Measurements from ENCODE around the gene C3orf49.

The C3orf49 gene

DNA sequence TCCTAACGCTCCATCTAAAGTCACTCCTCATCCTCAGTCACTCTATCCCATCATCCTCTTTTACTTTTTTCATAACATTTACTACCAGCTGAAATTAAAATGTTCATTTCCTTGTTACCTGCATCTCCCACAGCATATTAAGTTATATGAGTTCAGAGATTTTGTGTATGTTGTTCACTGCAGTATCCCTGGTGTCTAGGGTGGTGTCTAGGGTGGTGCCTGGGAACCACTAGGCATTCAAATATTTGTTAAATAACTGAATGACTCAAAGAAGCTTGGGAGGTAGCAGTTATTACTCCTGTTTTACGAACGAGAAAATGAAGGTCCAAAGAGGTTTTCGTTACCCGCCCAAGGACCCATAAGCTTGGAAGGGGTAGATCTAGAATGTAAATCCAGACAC, 1.9 kb upstream of the C3orf49 start:
- H3K27ac ChIP-seq (ENCODE audit: low read depth, low read length): no peak overlapping the region
- no peak overlapping the region for H3K9ac ChIP-seq (ENCODE audit: low read length)
- H3K4me1 ChIP-seq (ENCODE audit: control insufficient read depth, insufficient read depth, low read length): no peaks in the 10 kb centered on the region

DNA sequence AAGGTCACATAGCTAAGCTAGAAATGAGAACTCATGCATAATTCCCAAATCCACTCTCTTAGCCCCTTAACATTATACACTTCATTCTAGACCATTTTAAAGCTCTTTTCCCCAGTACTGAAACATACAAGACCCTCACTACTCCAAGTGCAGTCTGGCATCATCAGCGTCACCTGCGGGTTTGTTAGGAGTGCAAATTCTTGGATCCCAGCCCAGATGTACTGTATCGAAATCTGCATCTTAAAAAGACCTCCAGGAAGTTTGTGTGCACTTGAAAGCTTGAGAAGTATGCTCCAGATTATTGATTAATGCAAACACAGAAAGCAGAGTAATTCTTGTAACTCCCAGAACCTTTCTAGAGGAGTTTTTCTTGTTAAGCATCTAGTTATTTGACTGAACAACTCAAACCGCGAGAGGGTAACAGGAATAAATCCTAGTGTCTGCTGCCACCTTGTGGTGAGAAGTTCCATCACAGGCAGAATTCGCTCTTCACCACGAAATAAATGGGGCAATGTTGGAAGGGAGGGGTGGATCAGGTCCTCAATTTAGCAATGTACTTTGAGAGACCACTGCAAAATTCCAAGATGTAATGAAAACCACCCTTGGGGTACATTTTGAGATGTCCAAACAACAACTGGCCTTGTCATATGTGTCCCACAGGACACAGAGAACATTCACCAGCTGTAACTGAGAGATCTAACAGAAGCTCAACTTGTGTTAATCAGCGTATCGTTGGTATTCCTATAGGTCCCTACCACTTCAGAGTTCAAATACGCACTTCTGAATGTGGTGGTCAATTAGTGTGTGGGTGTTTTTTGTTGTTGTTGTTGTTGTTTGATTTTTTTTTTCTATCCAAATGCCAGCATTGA, 583 bp upstream of the C3orf49 start:
- Histone ChIP-seq H3K27me3 (ENCODE audit: control insufficient read depth, insufficient read depth, low read length) (no peaks in the 10 kb centered on the region), H3K4me1 (ENCODE audit: control insufficient read depth, insufficient read depth, low read length) (no peaks in the 10 kb centered on the region), H3K4me3 (ENCODE audit: low read length) (no peak overlapping the region), H3K9ac (ENCODE audit: low read length) (no peak overlapping the region), H3K36me3 (ENCODE audit: control insufficient read depth, insufficient read depth, low read length) (no peaks in the 10 kb centered on the region), H3K27ac (ENCODE audit: low read depth, low read length) (no peak overlapping the region)

More for the DNA sequence above, 1.9 kb upstream of the C3orf49 start:
- no peaks in the 10 kb centered on the region for H3K27me3 ChIP-seq (ENCODE audit: control insufficient read depth, insufficient read depth, low read length)
- H3K4me3 ChIP-seq (ENCODE audit: low read length): no peak overlapping the region
- no peaks in the 10 kb centered on the region for H3K36me3 ChIP-seq (ENCODE audit: control insufficient read depth, insufficient read depth, low read length)

- no peaks in the 10 kb centered on the region for H3K27me3 ChIP-seq (ENCODE audit: control insufficient read depth, insufficient read depth, low read length)
- no peak overlapping the region for H3K4me3 ChIP-seq (ENCODE audit: low read length)
- H3K27ac ChIP-seq (ENCODE audit: low read depth, low read length): no peak overlapping the region
- H3K4me1 ChIP-seq (ENCODE audit: control insufficient read depth, insufficient read depth, low read length): no peaks in the 10 kb centered on the region
- no peaks in the 10 kb centered on the region for H3K36me3 ChIP-seq (ENCODE audit: control insufficient read depth, insufficient read depth, low read length)
- H3K9ac ChIP-seq (ENCODE audit: low read length): no peak overlapping the region
These were observed 5.2 kb downstream of the C3orf49 start for GRCh38 chr3:63824309-63824708.

DNA sequence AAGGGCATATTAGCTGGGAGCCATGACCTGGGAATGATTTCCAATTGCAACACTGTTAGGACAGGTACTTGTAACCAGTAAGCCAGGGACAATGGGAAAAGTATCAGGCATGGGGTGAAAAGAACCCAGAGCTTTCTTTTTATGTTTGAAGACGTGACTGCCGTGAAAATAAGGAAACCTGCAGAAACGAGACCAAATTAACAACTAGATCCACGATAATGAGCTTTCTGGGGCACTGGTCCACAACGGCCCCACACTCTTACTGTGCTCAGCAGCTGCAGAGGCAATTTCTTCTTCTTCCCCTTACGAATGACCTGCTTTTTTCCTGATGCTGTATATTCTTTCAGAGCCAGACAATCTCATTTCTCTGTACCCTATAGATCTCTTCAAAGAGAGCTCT, 11.4 kb downstream of the C3orf49 start:
- H3K36me3 ChIP-seq (ENCODE audit: control insufficient read depth, insufficient read depth, low read length): peaks cover 3% of the 10 kb centered on the region
- H3K4me1 ChIP-seq (ENCODE audit: control insufficient read depth, insufficient read depth, low read length): no peaks in the 10 kb centered on the region
- H3K27me3 ChIP-seq (ENCODE audit: control insufficient read depth, insufficient read depth, low read length): no peaks in the 10 kb centered on the region
- no peak overlapping the region for H3K9ac ChIP-seq (ENCODE audit: low read length)
- no peak overlapping the region for H3K4me3 ChIP-seq (ENCODE audit: low read length)
- no peak overlapping the region for H3K27ac ChIP-seq (ENCODE audit: low read depth, low read length)

- H3K9ac ChIP-seq (ENCODE audit: low read length): no peak overlapping the region
- H3K4me3 ChIP-seq (ENCODE audit: low read length): no peak overlapping the region
- peaks cover 3% of the 10 kb centered on the region for H3K36me3 ChIP-seq (ENCODE audit: control insufficient read depth, insufficient read depth, low read length)
- no peak overlapping the region for H3K27ac ChIP-seq (ENCODE audit: low read depth, low read length)
- H3K27me3 ChIP-seq (ENCODE audit: control insufficient read depth, insufficient read depth, low read length): no peaks in the 10 kb centered on the region
- H3K4me1 ChIP-seq (ENCODE audit: control insufficient read depth, insufficient read depth, low read length): no peaks in the 10 kb centered on the region
These were observed 13.3 kb downstream of the C3orf49 start for GRCh38 chr3:63832395-63832794.

DNA sequence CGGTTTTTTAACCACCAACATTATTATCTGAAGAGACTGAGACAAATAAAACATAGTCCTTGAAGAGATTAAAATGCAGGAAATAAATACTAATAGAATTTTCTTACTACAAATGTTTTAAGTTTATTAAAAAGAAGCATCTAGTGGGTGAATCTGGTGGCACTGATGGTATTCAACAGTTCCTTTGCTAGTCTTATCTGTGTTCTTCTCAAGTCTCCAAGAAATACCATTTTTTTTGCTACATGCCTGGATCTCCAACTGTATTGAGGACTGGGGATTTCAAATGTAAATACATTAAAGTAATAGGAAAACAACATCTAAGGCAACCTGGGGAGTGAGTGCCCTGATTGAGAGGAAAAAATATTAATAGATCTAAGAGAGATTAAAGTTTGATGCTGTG, 22.6 kb downstream of the C3orf49 start:
- no peaks in the 10 kb centered on the region for H3K36me3 ChIP-seq (ENCODE audit: control insufficient read depth, insufficient read depth, low read length)
- no peak overlapping the region for H3K4me3 ChIP-seq (ENCODE audit: low read length)
- H3K27ac ChIP-seq (ENCODE audit: low read depth, low read length): no peak overlapping the region
- H3K9ac ChIP-seq (ENCODE audit: low read length): no peak overlapping the region
- H3K27me3 ChIP-seq (ENCODE audit: control insufficient read depth, insufficient read depth, low read length): no peaks in the 10 kb centered on the region
- no peaks in the 10 kb centered on the region for H3K4me1 ChIP-seq (ENCODE audit: control insufficient read depth, insufficient read depth, low read length)

DNA sequence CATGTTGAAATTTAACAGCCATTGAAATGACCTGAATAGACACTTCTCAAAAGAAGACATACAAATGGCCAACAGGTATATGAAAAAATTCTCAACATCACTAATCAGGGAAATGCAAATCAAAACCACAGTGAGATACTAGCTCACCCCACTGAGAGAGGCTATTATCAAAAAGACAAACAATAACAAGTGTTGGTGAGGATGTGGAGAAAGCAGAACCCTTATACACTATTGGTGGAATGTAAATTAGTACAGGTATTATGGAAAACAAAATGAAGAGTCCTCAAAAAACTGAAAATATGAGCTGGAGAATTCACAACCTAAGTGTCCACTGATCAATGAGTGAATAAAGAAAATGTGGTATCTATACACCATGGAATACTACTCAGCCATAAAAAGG, 23.0 kb downstream of the C3orf49 start:
- Histone ChIP-seq H3K36me3 (ENCODE audit: control insufficient read depth, insufficient read depth, low read length) (no peaks in the 10 kb centered on the region), H3K27ac (ENCODE audit: low read depth, low read length) (no peak overlapping the region), H3K9ac (ENCODE audit: low read length) (no peak overlapping the region), H3K4me1 (ENCODE audit: control insufficient read depth, insufficient read depth, low read length) (no peaks in the 10 kb centered on the region), H3K4me3 (ENCODE audit: low read length) (no peak overlapping the region), H3K27me3 (ENCODE audit: control insufficient read depth, insufficient read depth, low read length) (no peaks in the 10 kb centered on the region)

DNA sequence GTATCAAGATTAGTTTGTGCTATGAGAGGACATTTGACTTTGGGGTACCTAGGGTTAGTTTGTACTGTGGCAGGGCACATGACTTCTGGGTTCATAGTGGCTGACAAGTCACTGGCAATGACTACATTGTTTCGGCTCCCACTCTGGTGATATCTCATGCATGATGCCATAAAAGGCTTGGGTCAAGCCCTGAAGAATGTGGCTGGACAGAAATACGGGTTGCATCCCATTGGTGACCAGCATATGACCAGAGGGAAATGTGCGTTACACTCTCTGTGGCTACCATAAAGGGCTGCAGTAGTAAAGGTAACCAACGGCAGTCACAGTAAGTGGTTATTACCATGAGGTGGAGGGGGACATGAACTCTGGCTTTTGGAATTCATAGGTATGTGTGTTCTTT, 26.1 kb downstream of the C3orf49 start:
- no peak overlapping the region for H3K4me3 ChIP-seq (ENCODE audit: low read length)
- H3K27me3 ChIP-seq (ENCODE audit: control insufficient read depth, insufficient read depth, low read length): no peaks in the 10 kb centered on the region
- no peaks in the 10 kb centered on the region for H3K36me3 ChIP-seq (ENCODE audit: control insufficient read depth, insufficient read depth, low read length)
- H3K27ac ChIP-seq (ENCODE audit: low read depth, low read length): no peak overlapping the region
- H3K9ac ChIP-seq (ENCODE audit: low read length): no peak overlapping the region
- H3K4me1 ChIP-seq (ENCODE audit: control insufficient read depth, insufficient read depth, low read length): no peaks in the 10 kb centered on the region

- Histone ChIP-seq H3K27ac (ENCODE audit: low read depth, low read length) (no peak overlapping the region), H3K4me1 (ENCODE audit: control insufficient read depth, insufficient read depth, low read length) (no peaks in the 10 kb centered on the region), H3K36me3 (ENCODE audit: control insufficient read depth, insufficient read depth, low read length) (no peaks in the 10 kb centered on the region), H3K4me3 (ENCODE audit: low read length) (no peak overlapping the region), H3K27me3 (ENCODE audit: control insufficient read depth, insufficient read depth, low read length) (no peaks in the 10 kb centered on the region), H3K9ac (ENCODE audit: low read length) (no peak overlapping the region)
These were observed 28.8 kb downstream of the C3orf49 start for GRCh38 chr3:63847718-63848450.

- no peak overlapping the region for H3K27ac ChIP-seq (ENCODE audit: low read depth, low read length)
- H3K9ac ChIP-seq (ENCODE audit: low read length): no peak overlapping the region
- no peaks in the 10 kb centered on the region for H3K4me1 ChIP-seq (ENCODE audit: control insufficient read depth, insufficient read depth, low read length)
- H3K27me3 ChIP-seq (ENCODE audit: control insufficient read depth, insufficient read depth, low read length): no peaks in the 10 kb centered on the region
- H3K4me3 ChIP-seq (ENCODE audit: low read length): no peak overlapping the region
- no peaks in the 10 kb centered on the region for H3K36me3 ChIP-seq (ENCODE audit: control insufficient read depth, insufficient read depth, low read length)
These were observed 30.1 kb downstream of the C3orf49 start for GRCh38 chr3:63849175-63849574.

DNA sequence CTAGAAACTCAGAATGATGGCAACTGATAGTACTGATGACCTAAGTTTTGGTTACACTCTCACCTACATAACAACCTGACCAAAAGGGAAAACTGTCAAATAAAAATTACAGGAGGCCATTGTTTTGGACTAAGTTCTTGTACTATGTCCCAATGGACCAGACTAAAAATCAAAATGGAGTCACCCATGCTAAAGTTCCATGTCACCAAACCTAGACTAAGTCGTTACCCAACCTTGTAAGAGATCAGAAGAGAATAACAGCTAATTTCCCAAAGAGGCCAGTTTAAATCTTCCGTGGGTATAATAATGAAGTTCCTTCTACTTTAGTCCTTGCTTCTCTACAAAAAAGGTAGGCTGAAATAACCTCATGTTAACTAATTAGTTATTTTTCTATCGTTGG, 32.2 kb downstream of the C3orf49 start:
- Histone ChIP-seq H3K9ac (ENCODE audit: low read length) (no peak overlapping the region), H3K27me3 (ENCODE audit: control insufficient read depth, insufficient read depth, low read length) (no peaks in the 10 kb centered on the region), H3K4me3 (ENCODE audit: low read length) (no peak overlapping the region), H3K27ac (ENCODE audit: low read depth, low read length) (no peak overlapping the region), H3K4me1 (ENCODE audit: control insufficient read depth, insufficient read depth, low read length) (no peaks in the 10 kb centered on the region), H3K36me3 (ENCODE audit: control insufficient read depth, insufficient read depth, low read length) (no peaks in the 10 kb centered on the region)

DNA sequence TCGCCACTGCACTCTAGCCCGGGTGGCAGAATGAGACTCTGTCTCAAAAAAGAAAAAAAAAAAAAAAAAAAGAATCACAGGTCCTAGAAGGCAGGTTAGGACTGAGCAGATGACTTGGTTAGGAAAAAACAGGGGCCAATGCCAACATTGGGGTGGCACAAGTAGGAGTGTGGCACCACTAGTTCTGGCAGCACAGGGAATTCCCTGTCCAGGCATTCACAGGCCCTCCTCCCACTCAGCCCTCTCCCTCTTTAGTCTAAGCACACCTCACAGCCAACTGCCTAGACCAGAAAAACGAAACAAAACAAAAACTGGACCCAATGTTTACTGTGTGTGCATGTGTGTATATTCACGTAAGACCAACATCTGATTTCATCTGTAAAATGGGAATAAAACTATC, 34.0 kb downstream of the C3orf49 start:
- H3K4me1 ChIP-seq (ENCODE audit: control insufficient read depth, insufficient read depth, low read length): no peaks in the 10 kb centered on the region
- H3K36me3 ChIP-seq (ENCODE audit: control insufficient read depth, insufficient read depth, low read length): no peaks in the 10 kb centered on the region
- no peak overlapping the region for H3K4me3 ChIP-seq (ENCODE audit: low read length)
- H3K27me3 ChIP-seq (ENCODE audit: control insufficient read depth, insufficient read depth, low read length): no peaks in the 10 kb centered on the region
- no peak overlapping the region for H3K9ac ChIP-seq (ENCODE audit: low read length)
- no peak overlapping the region for H3K27ac ChIP-seq (ENCODE audit: low read depth, low read length)
